EL (cell line): ENCODE results near the gene TMEM139.

Experiments used
- DNase-seq: peaks from one replicate; pipeline ENCODE4 v3.0.0-alpha.2; 2016

Gene TMEM139

DNA sequence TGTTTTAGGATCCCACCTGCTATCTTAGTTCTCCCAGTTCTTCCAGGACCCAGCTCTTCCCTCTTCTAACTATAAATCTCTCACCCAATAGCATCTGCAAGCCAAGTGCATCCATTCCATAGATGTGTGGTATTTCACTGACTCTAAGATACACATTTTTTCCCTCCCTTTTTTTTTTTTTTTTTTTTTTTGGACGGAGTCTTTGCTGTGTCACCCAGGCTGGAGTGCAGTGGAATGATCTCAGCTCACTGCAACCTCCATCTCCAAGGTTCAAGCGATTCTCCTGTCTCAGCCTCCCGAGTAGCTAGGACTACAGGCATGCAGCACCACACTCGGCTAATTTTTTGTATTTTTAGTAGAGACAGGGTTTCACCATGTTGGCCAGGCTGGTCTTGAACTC lies 5.1 kb downstream of the TMEM139 start:
- DNase-seq = peak; percentile 23

DNA sequence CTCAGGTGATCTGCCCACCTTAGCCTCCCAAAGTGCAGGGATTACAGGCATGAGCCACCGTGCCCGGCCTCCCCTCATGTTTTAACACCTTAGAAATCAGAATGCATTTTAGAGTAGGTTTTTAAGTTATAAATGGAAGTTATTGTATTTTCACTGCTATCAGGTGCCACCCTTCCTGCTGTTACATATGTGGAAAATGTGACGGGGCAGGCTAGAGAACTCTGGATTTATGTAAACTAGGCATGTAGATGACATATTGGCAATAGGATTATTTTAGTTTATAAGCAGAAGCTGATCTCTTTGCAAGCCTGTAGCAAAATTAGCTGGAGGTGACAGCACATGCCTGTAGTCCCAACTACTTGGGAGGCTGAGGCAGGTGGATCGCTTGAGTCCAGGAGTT lies 5.5 kb downstream of the TMEM139 start:
- DNase-seq = no peak

DNA sequence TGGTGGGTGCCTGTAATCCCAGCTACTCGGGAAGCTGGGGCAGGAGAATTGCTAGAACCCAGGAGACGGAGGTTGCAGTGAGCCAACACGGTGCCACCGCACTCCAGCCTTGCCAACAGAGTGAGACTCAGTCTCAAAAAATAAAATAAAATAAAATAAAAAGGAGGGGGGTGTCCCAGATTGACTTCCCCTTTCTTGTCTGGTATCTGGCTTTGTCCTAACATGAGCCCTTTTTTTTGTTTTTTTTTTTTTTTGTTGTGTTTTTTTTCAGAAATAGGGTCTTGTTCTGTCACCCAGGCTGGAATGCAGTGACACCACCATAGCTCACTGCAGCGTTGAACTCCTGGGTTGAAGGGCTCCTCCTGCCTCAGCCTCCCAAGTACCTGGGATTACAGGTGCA lies 8.1 kb downstream of the TMEM139 start:
- DNase-seq = no peak

DNA sequence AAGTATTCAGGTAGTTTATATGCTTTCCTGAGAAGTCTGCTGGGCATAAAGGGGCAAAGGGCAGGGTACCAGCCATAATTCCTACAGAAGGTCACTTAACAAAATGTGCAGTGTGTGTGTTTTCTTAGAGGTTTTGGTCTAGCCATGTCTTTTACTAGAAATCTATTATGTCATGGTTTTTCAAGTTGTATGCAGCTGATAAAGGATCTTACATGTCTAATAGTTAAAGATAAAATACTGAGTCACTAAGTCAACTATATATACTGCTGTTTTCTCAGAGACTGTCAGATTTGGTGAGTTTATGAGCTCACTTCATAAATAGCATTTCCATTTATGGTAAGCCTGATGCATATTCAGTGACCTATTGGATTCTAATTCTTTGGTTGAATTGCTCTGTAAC lies 11.1 kb downstream of the TMEM139 start:
- DNase-seq = peak; percentile 63

DNA sequence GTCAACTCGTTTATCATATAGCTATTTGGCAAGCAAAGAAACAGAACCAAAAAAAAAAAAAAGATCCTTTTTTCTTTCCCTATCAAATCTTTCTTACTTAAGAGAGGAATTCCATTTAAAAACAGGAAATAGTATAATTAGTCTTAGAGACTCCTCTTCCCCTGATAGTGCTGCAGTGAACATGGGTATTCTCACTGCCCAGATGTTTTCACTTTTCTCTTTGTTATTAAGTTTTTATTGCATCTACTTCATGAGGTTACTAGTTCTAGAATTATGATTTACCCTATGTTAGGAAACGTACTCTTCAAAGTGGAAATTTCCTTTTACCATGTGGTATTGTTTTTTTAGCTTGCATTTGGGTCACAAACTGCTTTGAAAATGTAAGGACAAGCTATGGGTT lies 11.9 kb downstream of the TMEM139 start:
- no peak for DNase-seq

DNA sequence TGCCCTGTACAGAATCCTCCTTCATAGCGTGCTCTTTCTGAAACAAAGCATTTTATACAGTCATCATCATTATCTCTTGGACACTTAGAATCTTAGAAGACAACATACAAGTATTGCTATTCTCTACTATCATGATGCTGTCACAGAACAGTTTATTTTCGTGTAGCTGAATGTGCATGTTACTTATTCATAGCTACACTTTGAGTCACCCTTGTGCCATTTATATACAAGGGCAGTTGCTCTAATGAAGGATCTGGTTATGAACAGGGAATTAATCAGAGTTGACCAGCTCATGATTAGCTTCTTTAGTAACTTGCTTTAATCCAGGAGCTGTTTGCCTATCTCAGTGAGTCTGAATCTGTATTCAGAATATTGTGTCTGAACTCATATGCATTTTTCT lies 14.6 kb downstream of the TMEM139 start:
- DNase-seq = peak; percentile 36

DNA sequence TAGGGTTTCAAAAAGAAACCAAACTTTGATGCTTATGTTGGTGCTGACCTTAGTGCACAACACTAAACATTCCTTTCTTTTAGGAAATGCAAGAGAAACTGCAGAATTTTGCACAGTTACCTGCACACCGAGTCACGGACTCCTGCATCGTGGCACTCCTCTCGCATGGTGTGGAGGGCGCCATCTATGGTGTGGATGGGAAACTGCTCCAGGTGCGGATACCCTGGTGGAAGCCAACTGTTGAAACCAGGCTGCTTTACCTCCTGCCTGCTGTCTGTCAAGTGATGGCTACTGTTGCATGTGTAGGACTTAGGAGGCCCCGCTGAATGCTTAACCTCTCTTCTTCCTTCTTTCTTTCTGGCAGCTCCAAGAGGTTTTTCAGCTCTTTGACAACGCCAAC lies 15.1 kb downstream of the TMEM139 start:
- no peak for DNase-seq

DNA sequence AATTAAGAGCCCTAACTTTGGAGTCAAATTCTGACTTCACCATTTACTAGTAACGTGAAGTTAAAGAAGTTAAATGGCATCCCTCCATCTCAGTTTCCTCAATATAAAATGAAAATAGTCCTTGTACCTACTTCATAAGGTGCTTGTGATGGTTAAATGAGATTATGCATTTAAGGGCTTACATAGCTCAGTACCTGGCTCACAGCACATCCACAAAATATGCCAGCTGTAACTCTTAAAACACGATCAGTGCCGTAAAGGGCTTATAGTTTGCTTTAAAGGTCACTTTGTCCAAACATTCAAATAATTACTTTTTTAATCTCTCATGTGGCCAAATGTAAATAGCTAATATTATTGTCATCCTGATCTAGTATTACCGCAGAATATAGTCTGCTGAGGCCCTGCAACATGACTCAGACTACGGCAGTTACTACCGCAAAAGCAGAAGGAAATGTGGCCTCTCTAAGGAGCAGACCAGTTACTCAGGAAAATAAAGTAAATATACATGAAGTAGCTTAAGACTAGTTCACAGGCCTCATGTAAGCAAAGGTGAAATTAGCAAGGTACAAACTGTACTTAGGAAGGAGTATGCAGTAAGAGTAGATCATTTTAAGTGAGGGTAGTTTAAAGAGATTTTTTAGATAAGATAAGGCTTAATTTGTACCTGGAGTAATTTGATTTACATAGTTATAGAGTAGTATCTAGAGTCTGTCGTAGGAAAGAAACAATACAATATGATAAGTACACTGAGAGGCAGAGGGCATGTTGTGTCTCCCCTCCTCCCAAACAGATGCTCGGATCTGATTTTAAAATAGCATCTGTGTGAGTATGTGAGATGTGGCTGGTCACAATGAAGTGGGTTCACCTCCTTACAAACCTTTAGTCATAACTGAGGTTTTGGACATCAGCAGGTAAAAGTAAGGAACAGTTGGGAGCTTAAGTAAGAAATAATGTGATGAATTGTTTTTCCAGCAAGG lies 16.5 kb downstream of the TMEM139 start:
- DNase-seq = peak; percentile 42

DNA sequence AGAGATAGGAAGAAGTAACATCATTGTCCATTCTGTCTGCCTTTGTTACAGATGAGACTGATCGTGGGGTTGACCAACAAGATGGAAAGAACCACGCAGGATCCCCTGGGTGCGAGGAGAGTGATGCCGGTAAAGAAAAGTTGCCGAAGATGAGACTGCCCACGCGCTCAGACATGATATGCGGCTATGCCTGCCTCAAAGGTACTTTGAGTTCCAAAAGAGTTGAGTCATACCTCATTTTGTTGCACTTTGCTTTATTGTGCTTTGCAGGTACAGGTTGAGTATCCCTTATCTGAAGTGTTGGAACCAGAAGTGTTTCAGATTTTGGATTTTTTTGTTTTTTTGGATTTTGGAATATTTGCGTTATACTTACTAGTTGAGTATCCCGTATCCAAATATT lies 19.0 kb downstream of the TMEM139 start:
- no peak for DNase-seq

DNA sequence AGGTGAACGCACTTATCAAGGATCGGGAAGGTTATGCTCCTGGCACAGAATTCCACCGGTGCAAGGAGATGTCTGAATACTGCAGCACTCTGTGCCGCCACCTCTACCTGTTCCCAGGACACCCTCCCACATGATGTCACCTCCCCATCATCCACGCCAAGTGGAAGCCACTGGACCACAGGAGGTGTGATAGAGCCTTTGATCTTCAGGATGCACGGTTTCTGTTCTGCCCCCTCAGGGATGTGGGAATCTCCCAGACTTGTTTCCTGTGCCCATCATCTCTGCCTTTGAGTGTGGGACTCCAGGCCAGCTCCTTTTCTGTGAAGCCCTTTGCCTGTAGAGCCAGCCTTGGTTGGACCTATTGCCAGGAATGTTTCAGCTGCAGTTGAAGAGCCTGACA lies 20.2 kb downstream of the TMEM139 start:
- no peak for DNase-seq

DNA sequence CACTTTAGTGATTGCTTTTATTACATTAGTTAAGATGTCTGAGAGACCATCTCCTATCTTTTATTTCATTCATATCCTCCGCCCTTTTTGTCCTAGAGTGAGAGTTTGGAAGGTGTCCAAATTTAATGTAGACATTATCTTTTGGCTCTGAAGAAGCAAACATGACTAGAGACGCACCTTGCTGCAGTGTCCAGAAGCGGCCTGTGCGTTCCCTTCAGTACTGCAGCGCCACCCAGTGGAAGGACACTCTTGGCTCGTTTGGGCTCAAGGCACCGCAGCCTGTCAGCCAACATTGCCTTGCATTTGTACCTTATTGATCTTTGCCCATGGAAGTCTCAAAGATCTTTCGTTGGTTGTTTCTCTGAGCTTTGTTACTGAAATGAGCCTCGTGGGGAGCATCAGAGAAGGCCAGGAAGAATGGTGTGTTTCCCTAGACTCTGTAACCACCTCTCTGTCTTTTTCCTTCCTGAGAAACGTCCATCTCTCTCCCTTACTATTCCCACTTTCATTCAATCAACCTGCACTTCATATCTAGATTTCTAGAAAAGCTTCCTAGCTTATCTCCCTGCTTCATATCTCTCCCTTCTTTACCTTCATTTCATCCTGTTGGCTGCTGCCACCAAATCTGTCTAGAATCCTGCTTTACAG lies 20.8 kb downstream of the TMEM139 start:
- peak; percentile 11 for DNase-seq

DNA sequence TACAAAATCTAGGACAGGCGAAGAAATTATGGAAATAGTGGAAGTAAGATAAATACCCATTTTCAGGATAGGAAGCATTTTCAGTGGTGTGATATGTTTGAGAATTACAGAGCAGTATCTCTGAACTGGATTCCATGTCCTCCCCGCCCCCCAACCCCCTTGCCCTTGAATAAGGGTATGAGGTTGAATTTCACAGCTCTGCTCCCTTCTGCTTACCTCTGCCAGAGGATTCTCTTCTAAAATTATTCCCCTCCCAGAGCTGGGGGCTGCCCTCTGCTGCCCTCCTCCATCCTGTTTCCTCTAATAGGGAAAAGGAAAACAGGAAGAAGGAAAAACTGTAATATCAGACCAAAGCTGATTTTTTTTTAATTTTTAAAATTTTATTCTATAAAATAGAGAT lies 23.9 kb downstream of the TMEM139 start:
- DNase-seq = no peak

DNA sequence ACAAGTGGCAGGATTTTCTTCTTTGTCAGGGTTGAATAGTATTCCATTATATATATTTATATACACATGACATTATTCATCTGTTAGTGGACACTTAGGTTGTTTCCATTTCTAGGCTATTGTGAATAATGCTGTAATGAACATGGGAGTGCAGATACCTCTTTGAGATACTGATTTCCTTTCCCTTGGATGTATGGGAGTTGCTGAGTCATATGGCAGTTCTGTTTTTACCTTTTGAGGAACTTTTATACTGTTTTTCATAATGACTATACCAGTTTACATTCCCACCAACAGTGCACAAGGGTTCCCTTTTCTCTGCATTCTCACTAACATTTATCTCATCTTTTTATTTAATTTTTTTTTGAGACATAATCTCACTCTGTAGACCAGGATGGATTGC lies 29.4 kb downstream of the TMEM139 start:
- DNase-seq = no peak

DNA sequence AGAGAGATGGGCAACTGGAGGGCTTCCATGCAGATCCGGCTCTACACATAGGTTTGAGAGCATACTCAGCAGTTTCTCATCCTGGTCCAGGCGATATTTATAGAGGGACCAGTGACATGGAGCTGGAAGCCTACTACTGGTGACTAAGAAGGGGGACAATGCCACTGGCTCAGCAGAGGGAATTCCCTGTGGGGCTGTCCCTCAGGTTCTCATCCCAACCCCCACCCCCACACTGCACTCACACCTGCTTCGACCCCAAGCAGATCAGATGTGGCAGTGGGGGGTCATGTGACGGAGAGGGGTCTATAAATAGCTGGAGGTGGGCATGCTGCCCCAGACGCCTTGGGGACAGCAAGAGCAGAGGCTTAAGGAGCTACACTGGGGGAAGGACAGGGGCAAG lies 31.0 kb downstream of the TMEM139 start, which contains the start of gene CLCN1:
Gene CLCN1 (plus strand): TSS at position 336 of the 400 bp plus-strand sequence. CDS start 102 bp downstream, outside the sequence.
- no peak for DNase-seq

DNA sequence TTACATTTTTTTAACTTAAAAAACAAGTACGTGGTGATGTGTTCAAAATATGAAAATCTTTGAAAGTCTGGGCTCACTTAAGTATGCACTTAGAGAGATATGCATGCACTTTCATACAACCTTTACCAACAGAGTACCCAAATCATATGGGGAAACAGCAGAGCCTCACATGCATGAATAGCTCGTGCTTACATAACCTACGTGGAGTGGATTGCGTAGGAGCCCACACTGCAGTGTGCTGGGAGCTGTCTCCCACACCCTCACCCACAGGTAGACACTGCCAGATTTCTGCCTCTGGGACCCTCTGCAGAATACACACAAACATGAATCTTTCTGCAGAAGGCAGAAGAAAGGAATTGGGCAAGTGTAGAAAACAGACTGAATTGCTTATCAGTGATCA lies 31.7 kb downstream of the TMEM139 start:
- DNase-seq = no peak

DNA sequence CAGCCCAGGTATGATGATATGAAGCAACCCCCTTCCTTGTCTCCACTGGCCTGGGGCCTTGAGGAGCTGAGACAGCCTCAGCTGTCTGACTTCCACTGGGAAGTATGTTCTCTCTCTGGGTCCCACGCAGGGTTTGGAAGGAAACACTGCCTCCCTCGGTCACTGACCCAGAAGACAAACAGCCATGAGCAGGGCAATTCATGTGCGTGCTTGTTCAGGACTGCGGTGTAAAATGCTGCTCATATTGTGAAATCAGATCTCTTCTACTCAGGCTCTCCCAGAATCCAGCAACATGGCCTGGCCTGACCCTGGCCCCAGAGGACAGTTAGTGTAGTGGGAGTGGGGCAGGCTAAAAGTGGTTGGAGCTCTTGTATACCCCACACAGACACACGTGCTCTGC lies 33.9 kb downstream of the TMEM139 start:
- no peak for DNase-seq

DNA sequence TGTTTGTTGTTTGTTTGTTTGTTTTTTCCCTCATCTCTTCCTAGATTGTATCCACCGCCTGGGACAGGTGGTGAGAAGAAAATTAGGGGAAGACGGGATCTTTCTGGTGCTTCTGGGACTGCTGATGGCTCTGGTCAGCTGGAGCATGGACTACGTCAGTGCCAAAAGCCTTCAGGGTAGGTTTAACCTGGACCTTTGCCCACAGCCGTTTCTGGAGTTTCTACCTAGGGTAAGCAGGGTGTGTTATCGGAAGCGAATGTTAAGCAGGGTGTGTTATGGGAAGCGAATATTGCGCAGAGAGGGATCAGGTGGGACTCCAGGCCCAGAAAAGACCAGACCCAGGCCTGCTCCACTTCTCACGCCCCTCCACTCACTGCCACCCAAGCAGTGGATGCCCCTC lies 35.9 kb downstream of the TMEM139 start:
- no peak for DNase-seq

DNA sequence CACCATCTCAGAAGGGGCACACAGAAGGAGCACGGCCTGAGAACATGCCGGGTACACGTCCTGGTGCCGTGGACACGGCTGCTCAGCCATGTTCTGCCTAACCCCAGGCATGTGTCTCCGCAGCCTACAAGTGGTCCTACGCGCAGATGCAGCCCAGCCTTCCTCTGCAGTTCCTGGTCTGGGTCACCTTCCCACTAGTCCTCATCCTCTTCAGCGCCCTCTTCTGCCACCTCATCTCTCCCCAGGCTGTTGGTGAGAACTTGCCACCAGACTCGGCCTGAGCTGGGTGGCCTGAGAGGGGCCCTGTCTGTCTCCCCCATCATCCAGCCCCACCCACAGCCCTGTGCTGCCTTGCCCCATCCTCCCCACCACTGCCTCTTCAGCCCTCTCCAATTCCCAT lies 36.5 kb downstream of the TMEM139 start:
- DNase-seq = no peak

DNA sequence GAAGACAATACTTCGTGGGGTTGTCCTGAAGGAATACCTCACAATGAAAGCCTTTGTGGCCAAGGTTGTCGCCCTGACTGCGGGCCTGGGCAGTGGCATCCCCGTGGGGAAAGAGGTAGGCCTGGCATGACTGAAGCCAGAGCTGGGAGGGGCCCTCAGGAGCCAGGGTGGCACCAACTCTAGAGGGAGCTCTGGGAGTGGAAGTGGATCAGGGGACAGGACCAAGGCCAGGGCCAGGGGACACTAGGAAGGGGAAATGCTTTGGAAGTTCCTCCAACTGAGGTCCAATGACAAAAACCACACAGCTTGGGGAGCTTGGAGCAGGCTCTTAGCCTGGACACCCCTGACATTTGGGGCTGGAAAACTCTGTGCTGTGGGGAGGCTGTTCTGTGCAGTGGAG lies 37.0 kb downstream of the TMEM139 start:
- no peak for DNase-seq

DNA sequence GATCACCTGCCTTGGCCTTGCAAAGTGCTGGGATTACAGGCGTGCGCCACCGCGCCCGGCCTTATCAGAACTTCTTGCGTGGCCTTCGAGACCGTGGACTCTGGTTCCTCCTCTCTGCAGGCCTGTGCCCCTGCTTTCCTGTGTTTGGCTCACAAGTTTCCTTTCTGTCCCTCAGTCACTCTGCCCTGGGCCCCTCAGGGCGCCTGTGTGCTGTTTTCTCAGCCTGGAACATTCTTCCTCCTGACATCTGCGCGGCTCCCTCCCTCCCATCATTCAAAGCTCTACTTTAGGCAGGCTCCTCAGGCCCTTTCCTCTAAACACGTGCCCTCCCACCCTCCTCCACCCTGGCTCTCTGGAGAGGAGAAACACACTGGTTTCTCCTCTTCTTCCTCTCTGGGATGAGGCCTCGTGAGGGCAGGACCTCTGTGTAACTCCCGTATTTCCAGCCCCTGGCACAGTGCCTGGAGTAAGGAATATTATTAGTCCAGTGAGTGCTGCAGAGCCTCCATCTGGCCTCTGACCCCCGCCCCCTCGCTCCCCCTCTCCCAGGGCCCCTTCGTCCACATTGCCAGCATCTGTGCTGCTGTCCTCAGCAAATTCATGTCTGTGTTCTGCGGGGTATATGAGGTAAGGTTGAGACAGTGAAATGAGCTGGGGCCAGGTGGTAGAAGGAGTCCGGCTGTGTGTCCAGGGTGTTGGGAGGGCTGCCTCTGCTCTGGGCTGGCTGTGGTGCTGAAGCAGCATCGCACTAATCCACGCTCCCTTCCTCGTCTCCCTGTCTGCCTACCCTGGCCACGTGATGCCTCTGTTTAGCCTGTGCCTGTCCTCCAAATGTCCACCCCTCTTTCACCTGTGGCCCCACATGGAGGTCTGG lies 38.2 kb downstream of the TMEM139 start:
- DNase-seq = no peak

DNA sequence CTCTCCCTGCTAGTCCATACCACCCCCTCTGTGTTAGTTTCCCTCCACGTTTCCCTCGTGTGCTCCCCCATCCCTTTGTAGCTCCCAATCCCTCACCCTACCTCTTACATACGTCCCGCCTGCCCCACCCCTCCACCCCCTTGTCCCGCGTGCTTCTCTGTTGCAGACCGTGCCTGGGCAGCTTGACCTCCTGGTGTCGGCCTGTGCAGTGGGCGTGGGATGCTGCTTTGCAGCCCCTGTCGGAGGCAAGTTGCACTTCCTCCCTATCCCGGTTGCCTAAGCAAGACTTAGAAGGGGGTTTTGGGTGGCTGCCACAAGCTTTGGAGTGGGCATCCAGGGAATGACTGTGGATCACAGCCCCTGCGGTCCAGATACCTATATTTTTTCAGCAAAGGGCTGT lies 38.9 kb downstream of the TMEM139 start:
- DNase-seq = no peak

DNA sequence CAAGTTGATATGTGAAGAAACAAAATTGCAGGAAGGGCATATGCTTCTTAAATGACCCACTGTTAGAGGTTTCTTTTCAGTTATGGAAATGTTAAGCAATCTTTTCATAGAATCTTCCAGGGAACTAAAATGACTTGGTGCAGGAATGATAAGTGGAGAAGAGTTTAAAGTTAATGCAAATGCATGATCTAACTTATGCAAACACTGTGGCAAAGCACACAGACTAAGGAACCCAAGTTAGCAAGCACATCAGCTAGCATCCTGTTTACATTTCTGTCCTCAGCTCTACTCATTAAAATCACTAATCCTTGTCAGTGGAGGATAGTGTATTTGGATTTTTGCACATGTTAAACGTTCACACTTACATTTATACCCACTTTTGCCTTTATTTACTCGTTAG lies 40.5 kb downstream of the TMEM139 start:
- no peak for DNase-seq

DNA sequence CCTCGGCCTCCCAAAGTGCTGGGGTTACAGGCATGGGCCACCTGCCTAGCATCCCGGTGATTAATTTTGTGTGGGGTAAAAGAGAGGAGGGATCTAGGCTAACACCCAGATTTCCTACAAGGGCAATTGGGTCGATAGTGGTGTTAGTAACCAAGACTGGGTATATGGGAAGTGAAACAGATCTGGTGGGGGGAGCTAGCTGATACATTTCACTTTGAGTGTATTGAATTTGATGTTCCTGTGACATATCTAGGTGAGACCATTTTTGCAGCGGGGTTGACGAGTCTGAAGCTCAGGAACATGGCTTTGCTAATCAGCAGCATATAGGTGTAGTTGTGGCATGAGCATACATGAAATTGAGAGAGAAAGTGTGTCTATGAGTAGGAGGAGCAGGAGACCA lies 43.1 kb downstream of the TMEM139 start:
- no peak for DNase-seq
